GM10248 (cell line): ENCODE results near the gene SLC22A23.

ENCODE experiments used
- CTCF ChIA-PET: fragments of 300-600 bp; sonication (Branson Sonifier 250); formaldehyde crosslinking; extraction: SDS; loops from one replicate; lab custom pipeline; 2021; ENCODE audit warnings: antibody characterized with exemption; lab: Yijun Ruan, JAX
- POLR2A ChIA-PET: fragments of 350-650 bp; sonication (Branson Sonifier 250); formaldehyde crosslinking; extraction: SDS; loops from one replicate; lab custom pipeline; 2020; ENCODE audit warnings: antibody characterized with exemption; lab: Yijun Ruan, JAX
- DNase-seq: peaks from one replicate; pipeline ENCODE4 v3.0.0; 2012; ENCODE audit errors: extremely low spot score
- TF ChIP-seq, protein P1 (sequence below): IDR thresholded peaks from 2 replicates; pipeline ENCODE4 v1.5.1; 2012; ENCODE audit warnings: mild to moderate bottlenecking, low read depth; ENCODE audit errors: extremely low read depth, missing control alignments, control extremely low read depth

Gene SLC22A23

DNA sequence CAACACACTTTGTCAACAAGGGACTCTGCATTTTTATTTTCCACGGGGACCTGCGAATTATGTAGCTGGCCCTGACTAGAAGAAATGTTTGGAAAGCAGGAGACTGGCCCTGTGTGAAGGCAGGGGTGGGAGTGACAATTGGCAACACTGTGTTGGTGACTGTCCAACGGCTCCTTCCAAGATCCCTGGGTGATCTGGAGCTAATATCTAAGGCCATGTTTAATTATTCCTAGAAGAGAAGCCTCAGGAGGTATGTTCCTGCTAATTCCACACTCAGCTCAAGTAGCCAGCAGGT lies 13.7 kb downstream of the SLC22A23 start:
- TF ChIP-seq, protein P1, sequence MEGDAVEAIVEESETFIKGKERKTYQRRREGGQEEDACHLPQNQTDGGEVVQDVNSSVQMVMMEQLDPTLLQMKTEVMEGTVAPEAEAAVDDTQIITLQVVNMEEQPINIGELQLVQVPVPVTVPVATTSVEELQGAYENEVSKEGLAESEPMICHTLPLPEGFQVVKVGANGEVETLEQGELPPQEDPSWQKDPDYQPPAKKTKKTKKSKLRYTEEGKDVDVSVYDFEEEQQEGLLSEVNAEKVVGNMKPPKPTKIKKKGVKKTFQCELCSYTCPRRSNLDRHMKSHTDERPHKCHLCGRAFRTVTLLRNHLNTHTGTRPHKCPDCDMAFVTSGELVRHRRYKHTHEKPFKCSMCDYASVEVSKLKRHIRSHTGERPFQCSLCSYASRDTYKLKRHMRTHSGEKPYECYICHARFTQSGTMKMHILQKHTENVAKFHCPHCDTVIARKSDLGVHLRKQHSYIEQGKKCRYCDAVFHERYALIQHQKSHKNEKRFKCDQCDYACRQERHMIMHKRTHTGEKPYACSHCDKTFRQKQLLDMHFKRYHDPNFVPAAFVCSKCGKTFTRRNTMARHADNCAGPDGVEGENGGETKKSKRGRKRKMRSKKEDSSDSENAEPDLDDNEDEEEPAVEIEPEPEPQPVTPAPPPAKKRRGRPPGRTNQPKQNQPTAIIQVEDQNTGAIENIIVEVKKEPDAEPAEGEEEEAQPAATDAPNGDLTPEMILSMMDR: no peak
- POLR2A ChIA-PET: no interaction called here
- CTCF ChIA-PET: interaction anchor here (1.6 to 1.9 kb wide), 2 partner anchors 11 kb away, joined by 4 to 5 read pairs; no protein-coding TSS in a partner anchor
- DNase-seq: no peak

DNA sequence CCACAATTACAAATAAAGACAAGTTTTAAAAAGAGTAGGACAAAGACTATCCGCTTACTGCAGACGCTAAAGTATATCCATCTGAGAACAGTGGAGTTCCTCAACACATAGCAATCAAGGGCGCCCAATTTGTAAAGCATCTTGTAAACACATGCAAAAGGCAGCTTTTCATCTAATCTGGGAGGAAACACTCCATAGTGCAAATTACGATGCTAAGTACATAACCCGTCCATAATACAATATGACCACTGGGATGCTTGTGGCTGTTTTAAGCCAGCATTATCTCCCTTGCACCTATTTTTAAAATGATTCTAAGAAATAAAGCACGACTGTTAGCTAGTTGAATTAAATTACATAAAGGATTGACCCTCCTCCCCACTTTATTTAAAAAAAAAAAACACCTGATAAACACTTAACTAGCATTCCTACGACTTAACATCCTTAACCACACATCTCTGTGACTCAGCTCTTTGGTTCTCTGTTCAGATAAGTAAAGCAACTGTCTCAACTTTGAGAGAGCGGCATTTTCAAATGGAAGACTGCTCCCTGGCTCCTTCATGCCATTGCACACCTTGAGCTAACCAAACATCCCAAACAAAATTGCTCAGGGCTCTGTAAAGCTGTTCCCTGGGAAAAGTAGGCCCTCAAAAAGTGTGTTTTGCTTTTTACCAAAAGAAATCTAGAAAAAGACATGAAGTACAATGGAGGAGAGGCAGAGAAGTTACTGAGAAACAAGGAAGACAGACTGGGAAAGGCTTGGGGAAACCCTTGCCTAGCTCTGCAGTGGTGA lies 14.2 kb downstream of the SLC22A23 start:
- POLR2A ChIA-PET: no interaction called here
- DNase-seq: no peak
- CTCF ChIA-PET: interaction anchor here (0.7 to 1.9 kb wide), 4 partner anchors 9 to 16 kb away, joined by 3 to 6 read pairs (median 4); no protein-coding TSS in a partner anchor
- TF ChIP-seq, protein P1: no peak

DNA sequence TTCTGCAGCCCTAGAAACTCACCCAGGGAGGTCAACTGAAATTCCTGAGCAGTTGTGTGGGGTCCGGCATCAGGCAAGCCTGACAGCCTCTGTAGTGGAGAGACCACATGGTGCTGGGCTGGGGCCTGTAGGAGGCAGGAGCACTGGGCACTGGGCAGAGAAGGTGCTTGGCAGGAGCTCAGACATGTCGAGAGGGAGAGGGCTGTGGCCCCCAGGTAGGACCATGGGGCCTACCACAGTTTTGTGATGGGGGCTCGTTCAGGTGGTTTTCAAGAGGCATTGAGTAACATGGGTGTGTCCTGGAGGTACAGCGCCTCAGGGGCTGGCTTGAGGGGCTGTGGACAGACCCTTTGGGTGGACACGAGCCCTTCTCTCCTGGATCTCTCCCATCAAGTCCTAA lies 15.9 kb downstream of the SLC22A23 start:
- POLR2A ChIA-PET: no interaction called here
- CTCF ChIA-PET: interaction anchor here (1.2 to 1.8 kb wide), 2 partner anchors 17 to 28 kb away, joined by 3 to 6 read pairs; no protein-coding TSS in a partner anchor
- DNase-seq: no peak

DNA sequence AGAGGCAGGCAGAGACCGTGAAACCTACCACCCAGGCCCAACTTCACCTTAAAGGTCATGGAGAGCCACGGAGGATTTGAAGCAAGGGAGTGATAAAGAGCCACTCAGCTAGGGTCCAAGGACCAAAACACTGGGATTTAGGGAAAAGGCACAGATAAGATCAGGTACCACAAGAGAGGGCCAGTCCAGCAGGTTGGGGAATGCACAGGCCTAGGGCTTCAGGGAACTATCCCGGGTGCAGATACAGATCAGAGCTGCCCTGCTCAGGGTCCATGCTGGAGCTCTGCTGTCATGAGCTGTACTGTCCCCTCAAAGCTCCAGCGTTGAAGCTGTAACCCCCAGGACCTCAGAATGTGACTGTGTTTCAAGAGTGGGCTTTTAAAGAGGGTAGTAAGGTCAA lies 16.9 kb downstream of the SLC22A23 start:
- CTCF ChIA-PET: interaction anchor here (1.2 to 1.6 kb wide), 2 partner anchors 14 to 160 kb away, joined by 4 to 5 read pairs; no protein-coding TSS in a partner anchor
- DNase-seq: no peak
- POLR2A ChIA-PET: no interaction called here
- TF ChIP-seq, protein P1: no peak

More for the DNA sequence above, 15.9 kb downstream of the SLC22A23 start:
- TF ChIP-seq, protein P1: no peak

DNA sequence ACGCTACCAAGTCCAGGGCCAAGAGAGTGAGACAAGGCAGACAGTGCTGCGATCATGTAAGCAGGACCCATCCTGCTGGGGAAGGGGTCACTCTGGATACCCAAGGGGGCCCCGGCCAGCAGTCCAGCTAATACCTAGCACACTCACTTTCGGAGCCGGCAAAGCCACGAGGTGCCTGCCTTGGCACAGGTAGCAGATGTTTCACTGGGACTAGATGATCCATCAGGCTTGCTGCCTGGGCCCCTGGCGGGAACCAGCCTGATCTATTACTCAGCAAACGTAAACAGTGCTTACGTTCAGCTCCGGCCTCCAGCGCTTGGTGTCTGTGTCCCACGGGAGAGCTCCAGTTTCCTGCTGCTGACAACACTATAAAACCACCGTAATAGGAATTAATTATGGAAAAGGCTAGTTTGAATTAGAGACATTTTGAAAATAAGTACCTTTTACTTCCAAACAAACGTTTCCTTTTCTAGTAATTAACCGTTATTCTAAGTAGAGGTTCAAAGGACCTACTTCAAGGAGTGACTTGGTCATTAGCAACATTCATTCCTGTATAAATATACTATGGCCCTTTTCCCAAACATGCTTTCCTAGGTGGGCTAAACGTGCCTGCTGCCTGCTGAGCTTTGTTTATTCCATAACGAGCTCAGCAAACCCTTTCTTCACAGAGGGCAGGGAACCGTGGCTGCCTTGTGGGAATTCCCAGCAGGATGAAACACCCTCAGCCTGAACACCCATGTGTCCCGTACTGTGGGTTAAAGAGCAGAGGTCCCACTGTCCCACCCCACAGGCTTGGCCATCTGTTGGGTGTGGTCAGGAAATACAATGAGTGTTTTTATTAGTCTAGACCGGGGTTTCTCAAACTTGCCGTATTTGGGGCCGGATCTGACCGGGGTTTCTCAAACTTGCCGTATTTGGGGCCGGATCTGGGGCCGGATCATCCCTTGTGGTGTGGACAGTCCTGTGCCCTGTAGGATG lies 18.4 kb downstream of the SLC22A23 start:
- ChIA-PET POLR2A (no interaction called here), CTCF (interaction anchor here (1.6 kb wide), 2 partner anchors 8 to 159 kb away, joined by 3 to 4 read pairs; no protein-coding TSS in a partner anchor)
- TF ChIP-seq, protein P1: no peak
- no peak for DNase-seq

DNA sequence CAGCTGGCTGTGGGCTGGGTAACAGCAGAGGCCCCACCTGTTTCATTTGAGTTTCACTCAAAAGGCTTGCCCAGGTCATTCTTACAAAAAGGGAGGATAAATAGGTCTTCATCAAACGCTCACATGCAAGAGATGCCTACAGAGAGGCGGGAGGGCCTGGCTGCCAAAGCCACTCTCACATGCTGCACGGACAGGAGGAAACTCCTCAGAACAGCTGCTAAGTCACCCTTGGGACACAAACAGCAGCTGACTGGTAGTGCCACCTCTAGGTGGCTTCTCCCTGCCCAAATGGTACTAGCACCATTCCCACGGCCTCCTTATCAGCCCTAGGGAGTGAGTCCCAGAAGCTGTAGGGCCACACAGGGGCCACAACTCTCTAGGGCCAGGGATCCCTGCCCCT lies 23.8 kb downstream of the SLC22A23 start:
- ChIA-PET POLR2A (no interaction called here), CTCF (interaction anchor here (1.0 to 1.7 kb wide), 4 partner anchors 10 to 25 kb away, joined by 3 to 4 read pairs (median 4); no protein-coding TSS in a partner anchor)
- DNase-seq: no peak
- TF ChIP-seq, protein P1: no peak
